ENCODE measurements around the gene FRY.

DNA sequence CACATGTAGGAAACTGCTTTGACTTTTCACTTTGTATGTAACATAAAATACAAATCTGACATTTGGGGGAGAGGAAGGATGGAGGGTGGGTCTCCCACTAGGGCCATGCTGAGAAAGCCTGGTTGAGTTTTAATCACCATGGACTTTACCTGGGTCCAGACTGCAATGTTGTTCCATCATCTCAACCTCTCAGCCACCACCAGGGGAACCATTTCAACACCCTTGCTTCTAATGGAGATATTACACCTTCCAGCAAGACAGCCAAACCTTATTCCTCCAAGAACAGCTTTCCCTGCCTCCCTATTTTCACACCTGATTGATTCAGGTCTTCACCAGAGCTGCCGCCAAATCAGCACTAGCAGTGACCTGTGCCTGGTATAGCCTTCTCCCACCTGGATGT, 227.5 kb downstream of the FRY start:
- TF ChIP-seq CTCF (conservative IDR thresholded peaks at IDR 0.05; ENCODE audit: low read depth, low read length) (no peak), EZH2 (IDR thresholded peaks at IDR 0.05; ENCODE audit: low read length, unreplicated experiment) (no peak)

All from PC-3 (cell line).